GM21526 (cell line): ENCODE results near the gene POU6F2.

Experiments used
- ATAC-seq: cut with Tn5 transposase; IDR thresholded peaks from one replicate; pipeline ENCODE4 v1.9.1; 2021; ENCODE audit warnings: moderate library complexity; ENCODE audit not compliant: unreplicated experiment, low FRiP score

The POU6F2 gene

DNA sequence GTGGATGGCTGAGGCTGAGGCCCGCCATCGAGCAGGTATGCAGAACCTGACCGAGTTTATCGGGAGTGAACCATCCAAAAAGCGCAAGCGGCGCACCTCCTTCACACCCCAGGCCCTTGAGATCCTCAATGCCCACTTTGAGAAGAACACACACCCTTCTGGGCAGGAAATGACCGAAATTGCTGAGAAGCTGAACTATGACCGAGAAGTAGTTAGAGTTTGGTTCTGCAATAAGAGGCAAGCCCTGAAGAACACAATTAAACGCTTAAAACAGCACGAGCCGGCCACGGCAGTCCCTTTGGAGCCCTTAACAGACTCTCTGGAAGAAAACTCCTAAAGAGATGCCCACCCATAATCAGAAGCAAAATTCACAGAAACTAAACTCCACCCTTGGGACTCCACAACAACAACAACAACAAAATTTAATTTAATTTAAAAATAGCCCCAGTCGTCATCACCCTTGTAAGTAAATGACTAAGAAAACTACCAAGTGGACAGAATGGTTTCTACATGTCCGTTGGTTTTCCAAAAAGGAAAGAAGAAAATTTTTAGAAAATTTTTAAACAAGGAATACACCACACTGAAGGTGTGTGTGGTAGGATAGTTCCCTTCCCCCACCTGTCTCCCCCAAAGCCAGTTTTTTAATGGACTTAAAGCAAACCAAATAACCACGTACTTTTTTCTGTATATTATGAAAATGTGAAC is 486.8 kb downstream of the POU6F2 start:
- no peak for ATAC-seq

DNA sequence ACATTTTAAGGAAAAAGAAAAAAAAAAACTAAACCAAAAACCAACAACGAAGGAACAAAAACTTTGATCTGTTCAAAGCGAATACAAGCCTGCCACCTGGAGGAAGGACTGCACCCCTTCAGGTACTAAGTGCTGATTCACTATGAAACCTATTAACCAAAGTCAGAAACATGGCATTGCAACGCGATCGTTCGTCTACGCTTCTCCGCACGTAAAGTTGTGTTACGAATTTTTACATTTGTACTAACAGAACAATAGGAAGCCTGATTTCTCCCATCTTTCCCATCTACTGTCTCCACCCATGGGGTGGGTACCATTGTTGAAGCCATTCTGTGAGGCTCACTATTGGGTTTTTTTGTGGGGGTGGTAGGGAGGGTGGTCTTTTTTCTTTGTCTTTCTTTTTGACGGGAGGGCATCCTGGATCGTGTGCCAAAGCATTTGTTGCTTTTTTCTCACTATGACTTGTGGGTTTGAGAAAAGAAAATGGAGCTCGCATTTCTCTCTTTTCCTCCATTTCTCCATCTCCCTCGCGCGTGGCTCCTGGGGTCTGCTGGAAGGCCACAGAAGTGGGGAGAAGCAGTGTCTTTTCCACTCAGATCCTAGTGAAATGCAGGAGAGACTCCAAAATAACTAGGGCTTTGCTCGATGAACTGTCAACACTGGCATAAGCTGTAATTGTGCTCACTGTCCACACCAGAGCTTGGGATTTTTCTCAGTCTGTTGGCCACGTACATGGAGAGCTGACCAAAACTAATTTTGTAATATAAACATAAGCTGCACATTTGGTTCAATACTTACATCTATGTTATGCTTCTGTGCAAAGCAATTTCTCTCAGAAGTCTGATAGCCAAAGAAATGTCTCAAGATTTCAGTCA is 487.6 kb downstream of the POU6F2 start:
- ATAC-seq: no peak

DNA sequence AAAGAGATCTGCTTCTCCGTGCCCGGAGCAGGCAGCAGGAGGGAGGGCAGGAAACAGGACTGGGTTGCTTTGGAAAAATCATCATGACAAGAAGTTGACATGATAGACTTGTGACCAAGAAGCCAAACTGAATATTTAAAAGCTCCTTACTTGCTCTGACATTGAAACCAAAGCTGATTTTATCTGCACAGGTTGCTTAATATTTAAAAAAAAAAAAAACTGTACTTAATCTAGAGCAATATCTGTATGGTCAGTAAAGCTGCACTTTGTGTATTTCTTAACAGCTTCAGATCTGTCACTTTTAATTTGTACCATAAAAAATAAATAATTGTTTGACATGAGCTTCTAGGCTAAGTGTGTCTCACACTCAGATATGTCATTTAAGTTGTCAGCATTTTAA is 490.6 kb downstream of the POU6F2 start:
- no peak for ATAC-seq

DNA sequence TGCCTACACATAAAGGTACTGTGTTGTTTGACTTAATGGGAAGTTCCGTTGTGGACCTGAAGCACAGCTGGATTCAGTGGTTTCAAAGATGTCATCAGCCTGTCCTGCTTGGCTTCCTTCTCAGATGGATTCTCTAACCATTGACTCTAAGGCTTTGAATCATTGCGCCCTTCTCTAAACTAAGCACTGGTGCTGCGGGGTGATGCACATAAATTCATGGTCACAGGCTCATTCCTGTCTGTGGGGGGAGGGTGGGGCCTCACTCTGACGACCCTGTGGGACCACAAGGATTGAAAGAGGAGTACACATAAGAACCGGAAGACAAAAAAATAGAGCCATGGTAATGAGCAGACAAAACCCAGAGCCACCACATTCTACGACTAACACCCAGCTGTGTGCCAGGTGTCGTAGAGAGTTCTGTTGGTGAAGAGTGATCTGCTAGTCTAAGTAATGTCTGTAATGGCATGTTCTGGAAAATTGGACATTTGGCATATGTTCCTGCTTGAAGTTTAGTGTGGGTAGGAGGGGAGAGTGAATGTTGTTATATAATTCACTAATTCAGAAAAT is 491.2 kb downstream of the POU6F2 start:
- ATAC-seq: no peak

DNA sequence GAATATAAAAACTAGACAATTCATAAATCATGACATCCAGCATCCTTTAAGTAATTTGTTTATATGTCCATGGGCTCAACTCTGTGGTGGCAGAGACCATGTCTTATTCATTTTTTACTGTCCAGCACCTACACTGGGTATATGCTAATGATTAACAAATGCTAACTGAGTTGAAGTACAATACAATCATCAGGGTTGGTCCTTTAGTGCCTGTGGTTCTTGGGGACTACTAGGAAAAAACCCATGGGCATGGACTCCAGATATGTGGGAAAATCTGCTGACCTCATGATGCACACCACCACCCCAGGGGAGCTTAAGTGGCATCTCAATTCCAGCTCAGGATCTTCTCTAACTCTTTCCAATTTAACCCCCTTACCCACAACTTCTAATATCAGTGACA is 503.2 kb downstream of the POU6F2 start:
- no peak for ATAC-seq

DNA sequence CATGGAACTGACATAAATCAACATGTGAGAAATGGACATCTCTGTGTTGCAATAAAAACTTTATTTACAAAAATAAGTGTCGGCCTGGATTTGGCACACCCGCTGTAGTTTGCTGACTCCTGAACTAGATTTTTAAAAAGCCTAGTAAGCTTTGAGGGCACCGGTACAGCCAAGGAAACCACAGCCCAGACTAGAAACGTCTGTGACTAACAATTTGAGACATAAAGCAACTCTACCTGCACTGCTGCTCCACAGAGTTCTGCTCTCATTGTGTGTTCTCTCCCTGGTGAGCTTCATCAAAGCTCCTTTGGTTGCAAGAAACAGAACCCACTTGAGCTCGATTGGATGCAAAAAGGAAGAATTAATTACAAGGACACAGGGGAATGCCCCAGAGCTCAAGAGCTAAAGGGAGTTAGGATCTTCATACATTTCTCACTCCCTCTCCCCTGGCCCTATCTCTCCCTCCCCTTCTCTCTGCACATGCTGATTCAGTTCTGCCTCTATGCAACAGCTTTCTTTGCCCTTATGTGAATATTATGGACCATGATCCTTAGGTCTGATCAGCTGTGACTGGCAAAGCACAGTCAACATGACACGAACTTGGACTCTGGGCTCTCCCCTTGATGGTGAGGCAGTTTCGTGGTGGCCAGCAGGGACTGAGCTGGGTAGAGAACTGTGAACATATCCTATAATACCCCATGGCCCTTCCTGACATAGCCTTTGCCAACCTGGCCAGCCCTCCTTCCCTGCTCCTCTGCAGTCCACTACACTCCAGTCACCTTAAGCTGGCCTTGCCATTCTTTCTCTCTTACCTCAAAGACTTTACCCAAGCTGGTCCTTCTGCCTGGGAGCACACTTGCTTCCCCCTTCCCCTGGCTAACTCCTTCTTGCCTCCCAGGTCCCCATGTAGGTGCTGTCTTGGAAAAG is 511.0 kb downstream of the POU6F2 start:
- ATAC-seq: no peak

DNA sequence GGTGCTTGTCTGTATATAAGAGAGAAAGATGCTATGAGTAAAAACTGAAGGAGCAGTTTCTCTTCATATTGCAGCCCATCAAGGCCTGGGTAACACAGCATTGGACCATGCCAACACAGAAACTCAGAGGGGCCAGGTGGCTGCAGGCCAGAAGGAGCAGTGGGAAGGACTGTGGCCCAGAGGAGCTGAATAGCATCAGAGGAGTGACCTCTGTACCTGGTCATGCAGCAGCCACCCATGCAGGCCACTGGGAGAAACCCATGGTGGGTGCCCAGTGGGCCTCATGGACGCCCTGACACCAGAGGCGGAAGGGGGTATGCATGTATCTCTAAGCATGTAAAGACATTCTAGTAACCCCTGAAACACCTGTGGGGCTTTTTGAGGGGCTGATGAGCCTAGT is 512.6 kb downstream of the POU6F2 start:
- no peak for ATAC-seq

DNA sequence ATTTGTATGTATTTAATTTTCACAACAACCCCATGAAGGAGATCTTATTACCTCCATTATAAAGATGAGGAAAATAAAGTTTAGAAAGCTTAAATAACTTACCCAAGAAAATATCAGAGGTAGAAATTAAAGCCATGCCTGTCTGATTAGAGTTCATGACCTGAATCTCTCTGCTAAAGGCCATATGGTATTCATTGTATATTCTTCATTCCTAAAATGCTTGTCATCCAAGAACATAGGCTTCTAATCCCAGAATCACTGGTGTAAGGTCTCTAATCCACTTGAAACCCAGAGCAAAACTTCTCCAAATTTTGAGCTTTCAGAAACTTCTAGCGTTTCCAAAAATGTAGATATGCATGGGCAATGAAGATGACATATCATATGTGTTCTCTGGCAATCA is 516.2 kb downstream of the POU6F2 start:
- no peak for ATAC-seq

DNA sequence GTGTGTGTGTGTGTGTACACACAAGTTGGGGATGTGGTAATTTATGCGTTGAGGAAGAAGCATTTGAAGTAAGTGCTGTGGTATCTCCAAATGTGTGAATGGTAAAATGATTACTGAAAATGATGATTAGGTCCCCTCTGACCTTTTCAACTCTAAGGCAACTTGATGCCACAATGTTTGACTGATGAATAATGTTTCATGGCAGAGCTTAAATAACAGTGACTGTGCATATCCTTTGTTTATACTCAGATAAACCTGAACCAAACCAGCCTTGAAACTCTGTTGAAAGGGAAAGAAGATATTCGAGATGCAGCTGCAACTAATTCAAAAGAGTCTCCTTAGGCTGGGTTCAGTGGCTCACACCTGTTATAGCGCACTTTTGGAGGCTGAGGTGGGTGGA is 523.6 kb downstream of the POU6F2 start:
- ATAC-seq: no peak

DNA sequence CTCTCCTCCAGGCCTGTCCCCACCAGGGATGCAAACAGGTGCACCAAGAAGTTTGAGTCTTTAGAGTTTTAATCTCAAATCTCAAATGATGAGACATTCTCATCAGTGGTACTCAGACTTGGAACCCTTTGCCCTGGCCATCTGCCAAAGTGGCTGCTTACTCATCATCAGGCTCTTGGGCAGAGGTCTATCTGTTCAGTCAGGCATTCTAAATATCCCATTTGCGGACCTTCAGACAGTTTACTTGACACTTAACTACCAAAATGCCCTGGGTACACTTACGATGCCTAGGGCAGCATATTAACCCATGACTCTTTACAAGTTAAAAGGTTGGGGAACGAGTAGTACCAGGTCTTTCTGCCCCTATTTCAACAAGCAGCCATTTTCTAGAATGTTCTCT is 527.3 kb downstream of the POU6F2 start:
- no peak for ATAC-seq

DNA sequence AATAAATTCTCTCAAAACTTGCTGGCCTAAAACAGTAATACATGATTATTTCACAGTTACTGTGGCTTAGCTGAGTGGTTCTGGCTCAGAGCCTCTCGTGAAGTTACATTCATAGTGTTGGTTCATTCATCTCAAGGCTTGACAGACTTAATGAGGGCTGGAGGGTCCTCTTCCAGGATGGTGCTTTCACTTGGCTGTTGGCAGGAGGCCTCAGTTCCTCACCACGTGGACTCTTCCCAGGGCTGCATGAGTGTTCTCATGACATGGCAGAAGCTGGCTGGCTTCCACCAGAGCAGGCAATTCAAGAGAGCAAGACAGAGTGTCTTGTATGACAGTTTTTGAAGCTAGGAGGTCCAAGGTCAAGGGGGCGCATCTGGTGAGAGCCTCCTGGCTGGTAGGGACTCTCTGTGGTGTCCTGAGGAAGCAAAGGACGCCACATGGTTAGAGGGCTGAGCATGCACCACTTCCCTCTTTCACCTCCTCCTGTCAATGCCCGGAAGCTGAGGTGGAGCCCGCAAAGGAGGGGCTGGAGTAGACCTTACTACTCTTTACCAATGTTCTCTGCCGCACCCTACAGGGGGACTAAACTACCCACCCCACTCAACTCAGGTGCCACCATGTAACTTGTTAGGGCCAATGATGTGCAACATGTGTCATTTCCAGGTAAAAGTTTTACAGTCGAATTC is 530.3 kb downstream of the POU6F2 start:
- no peak for ATAC-seq

DNA sequence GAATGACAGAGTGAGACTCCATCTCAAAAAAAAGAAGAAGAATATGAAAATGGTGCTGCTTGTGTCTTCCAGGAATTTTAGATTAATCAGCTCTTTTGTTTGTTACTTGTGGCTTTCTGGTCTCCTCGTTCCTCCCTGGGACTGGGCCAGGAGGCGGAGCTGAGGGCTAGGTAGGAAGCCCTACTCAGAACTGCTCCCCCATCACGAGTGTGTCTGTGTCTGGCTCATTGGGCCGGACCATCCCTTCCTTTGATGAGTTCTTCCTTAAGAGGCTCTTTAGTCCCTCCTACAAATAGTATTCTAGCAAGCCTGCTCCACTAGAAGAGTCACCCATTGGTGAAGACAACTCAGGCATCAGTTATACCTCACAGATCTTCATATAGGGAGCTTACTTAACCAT is 531.7 kb downstream of the POU6F2 start:
- no peak for ATAC-seq

DNA sequence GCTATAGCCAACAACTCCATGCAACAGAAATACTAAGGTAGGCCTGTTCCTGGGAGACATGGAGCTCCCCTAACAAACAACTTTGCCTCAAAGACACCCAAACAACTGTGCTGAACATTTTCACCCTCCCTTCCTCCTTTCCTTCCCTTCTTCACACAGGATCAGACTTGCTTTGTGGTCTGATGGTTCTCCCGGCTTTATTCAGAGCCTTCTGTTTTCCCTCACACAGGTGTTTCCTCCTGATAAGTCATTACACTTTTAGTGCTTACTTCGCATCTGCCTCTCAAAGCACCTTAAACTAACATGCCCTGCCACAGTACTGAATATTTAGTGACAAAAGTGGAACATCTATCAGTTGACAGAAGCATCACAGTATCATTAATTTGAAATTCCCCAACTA is 532.2 kb downstream of the POU6F2 start:
- ATAC-seq: no peak

DNA sequence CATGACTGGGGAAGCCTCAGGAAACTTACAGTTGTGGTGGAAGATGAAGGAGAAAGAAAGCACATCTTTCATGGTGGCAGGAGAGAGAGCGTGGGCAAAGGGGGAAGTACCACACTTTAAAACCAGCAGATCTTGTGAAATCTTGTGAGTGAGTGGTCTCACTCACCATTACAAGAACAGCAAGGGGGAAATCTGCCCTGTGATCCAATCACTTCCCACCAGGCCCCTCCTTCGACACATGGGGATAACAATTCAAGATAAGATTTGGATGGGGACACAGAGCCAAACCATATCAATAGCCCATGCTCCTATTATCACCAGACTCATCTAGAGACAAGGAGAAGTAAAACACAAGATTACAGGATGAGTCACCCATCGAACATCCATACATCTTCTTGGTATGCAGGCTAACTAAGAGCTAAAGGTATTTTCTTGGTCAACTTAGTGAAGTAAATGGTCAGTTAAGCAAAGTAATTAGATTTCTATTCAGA is 533.2 kb downstream of the POU6F2 start:
- no peak for ATAC-seq

DNA sequence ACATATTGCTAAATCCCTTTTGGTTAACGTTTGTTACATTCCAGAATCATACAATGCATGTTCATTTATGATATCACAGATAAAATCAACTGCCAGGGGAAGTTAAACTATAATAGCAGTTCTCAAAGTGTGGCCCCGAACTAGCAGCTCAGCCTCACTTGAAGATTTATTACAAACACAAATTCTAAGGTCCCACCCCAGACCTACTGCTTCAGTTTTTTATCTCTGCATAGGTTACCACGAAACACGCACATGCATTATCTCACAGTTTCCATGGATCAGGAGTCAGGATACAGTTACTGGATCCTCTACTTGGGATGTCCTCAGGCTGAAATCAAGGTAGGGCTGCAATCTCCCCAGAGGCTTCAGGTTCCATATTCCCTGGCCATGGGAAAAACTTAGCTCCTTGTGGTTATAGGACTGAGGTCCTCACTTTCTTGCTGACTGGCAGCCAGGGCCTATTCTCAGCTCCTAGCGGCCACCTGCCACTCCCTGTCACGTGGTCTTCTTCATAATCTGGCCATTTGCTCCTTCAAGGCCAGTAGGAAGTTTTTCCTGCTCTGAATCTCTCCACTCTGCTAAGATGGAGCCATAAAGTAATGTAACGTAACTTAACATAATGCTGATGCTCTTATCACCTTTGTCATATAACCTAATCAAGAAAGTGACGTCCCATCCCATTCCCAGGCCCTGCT is 538.0 kb downstream of the POU6F2 start:
- ATAC-seq: no peak

DNA sequence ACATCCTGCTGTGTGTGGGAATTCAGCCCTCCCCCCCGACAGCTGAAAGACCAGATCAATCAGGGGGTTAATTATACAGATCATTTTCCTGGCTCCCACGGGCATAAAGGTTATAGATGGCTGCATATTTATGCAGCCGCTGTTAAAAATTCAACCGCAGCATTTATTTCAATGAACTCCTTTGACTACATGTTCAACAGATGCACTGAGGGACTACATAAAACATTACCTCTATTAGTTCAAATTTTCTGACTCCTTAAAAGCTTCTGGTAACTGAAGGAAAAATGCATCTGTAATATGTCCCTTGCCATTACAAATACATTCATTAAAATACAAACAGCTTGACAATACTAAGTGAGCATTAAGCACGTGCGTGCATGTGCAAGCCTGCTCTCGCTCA is 538.8 kb downstream of the POU6F2 start:
- ATAC-seq: no peak

DNA sequence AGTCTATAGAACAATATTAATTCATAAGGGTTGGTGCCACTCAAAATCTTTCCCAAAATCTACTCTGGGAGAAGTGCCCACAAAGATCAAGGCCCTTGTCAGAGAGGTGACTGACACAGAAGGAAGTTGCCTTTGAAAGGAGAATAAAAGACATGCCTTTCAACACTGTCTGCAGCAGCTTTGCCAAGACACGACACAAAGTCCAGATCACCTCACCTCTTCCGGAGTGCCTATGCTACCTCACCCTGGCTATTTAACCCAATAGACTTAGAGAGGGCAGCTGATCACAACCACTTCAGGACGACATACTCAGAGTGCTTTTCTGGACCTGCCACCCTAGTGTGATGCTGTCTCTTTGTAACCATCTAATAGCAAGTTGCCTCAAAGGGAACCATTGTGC is 539.5 kb downstream of the POU6F2 start:
- ATAC-seq: no peak
